Measurements from ENCODE around the gene SORCS1.

SORCS1 gene

GRCh38 chr10:106643473-106643872 is 521.0 kb downstream of the SORCS1 start:
- H3K4me3 ChIP-seq (ENCODE audit: low read depth, low read length): no peak overlapping the region
- DNase-seq (ENCODE audit: low read depth, low spot score): no peak
- in situ Hi-C loops (cut with HindIII; ENCODE audit: low sequenced_read_pairs): no loop called here
- no peak for TF ChIP-seq CTCF (IDR thresholded peaks at IDR 0.05; ENCODE audit: low read depth, low read length)

- no peak for DNase-seq (ENCODE audit: low read depth, low spot score)
- H3K4me3 ChIP-seq (ENCODE audit: low read depth, low read length): no peak overlapping the region
- no peak for TF ChIP-seq CTCF (IDR thresholded peaks at IDR 0.05; ENCODE audit: low read depth, low read length)
- in situ Hi-C loops (cut with HindIII; ENCODE audit: low sequenced_read_pairs): no loop called here
These were observed 526.6 kb downstream of the SORCS1 start for GRCh38 chr10:106637873-106638272.

- in situ Hi-C loops (cut with HindIII; ENCODE audit: low sequenced_read_pairs): no loop called here
- no peak for DNase-seq (ENCODE audit: low read depth, low spot score)
- TF ChIP-seq CTCF (IDR thresholded peaks at IDR 0.05; ENCODE audit: low read depth, low read length): no peak
These were observed 527.6 kb downstream of the SORCS1 start for GRCh38 chr10:106636766-106637491.

GRCh38 chr10:106635947-106636346 is 528.6 kb downstream of the SORCS1 start:
- H3K4me3 ChIP-seq (ENCODE audit: low read depth, low read length): no peak overlapping the region
- in situ Hi-C loops (cut with HindIII; ENCODE audit: low sequenced_read_pairs): no loop called here
- DNase-seq (ENCODE audit: low read depth, low spot score): no peak
- no peak for TF ChIP-seq CTCF (IDR thresholded peaks at IDR 0.05; ENCODE audit: low read depth, low read length)

More at GRCh38 chr10:106636766-106637491, 527.6 kb downstream of the SORCS1 start:
- no peak overlapping the region for H3K4me3 ChIP-seq (ENCODE audit: low read depth, low read length)

- no peak for TF ChIP-seq CTCF (IDR thresholded peaks at IDR 0.05; ENCODE audit: low read depth, low read length)
- DNase-seq (ENCODE audit: low read depth, low spot score): no peak
- in situ Hi-C loops (cut with HindIII; ENCODE audit: low sequenced_read_pairs): no loop called here
- H3K4me3 ChIP-seq (ENCODE audit: low read depth, low read length): no peak overlapping the region
These were observed 533.3 kb downstream of the SORCS1 start for GRCh38 chr10:106631016-106631702.

GRCh38 chr10:106626371-106626770 is 538.1 kb downstream of the SORCS1 start:
- DNase-seq (ENCODE audit: low read depth, low spot score): no peak
- no peak for TF ChIP-seq CTCF (IDR thresholded peaks at IDR 0.05; ENCODE audit: low read depth, low read length)
- H3K4me3 ChIP-seq (ENCODE audit: low read depth, low read length): no peak overlapping the region
- in situ Hi-C loops (cut with HindIII; ENCODE audit: low sequenced_read_pairs): no loop called here

Measured in astrocyte of the spinal cord (primary cell).